Inflammatory macrophage treated with lipopolysaccharide for 1 hour (primary cell): ENCODE measurements around the gene FAF2.
"Not testable (repeated sequence)": the region's sequence is repeated elsewhere in the genome, so short reads cannot be mapped to it uniquely, and the experiment has no call there.

ENCODE experiments used
- DNase-seq, 2 donors: peaks; one replicate each; pipeline ENCODE4 v3.0.0-alpha.2; 2020 to 2022

FAF2 gene

GRCh38 chr5:176461349-176461748, 13.2 kb downstream of the FAF2 start:
- no peak for DNase-seq

- no peak for DNase-seq
These were observed 15.1 kb downstream of the FAF2 start for GRCh38 chr5:176463113-176463764.

GRCh38 chr5:176466245-176466871, 18.2 kb downstream of the FAF2 start:
- peak; percentile 60 to 81 for DNase-seq

GRCh38 chr5:176469296-176469695, 21.1 kb downstream of the FAF2 start:
- no peak for DNase-seq

GRCh38 chr5:176470539-176470938, 22.4 kb downstream of the FAF2 start:
- no peak for DNase-seq

GRCh38 chr5:176471098-176471497, 22.9 kb downstream of the FAF2 start:
- no peak for DNase-seq

- no peak for DNase-seq
These were observed 25.3 kb downstream of the FAF2 start for GRCh38 chr5:176473335-176474006.

GRCh38 chr5:176474476-176474875, 26.3 kb downstream of the FAF2 start:
- DNase-seq, result no peak

- no peak for DNase-seq
These were observed 33.5 kb downstream of the FAF2 start for GRCh38 chr5:176481711-176482110.

- no peak for DNase-seq
These were observed 37.0 kb downstream of the FAF2 start for GRCh38 chr5:176485176-176485575.

GRCh38 chr5:176486189-176486757, 38.1 kb downstream of the FAF2 start:
- no peak for DNase-seq

- not testable (repeated sequence) for DNase-seq
These were observed 39.0 kb downstream of the FAF2 start for GRCh38 chr5:176487160-176487559.

- no peak for DNase-seq
These were observed 40.9 kb downstream of the FAF2 start for GRCh38 chr5:176489077-176489476.

- no peak for DNase-seq
These were observed 42.1 kb downstream of the FAF2 start for GRCh38 chr5:176490301-176490700.

GRCh38 chr5:176491101-176491502, 42.9 kb downstream of the FAF2 start:
- no peak for DNase-seq

- DNase-seq, result no peak
These were observed 43.7 kb downstream of the FAF2 start for GRCh38 chr5:176491901-176492300.

- DNase-seq, result no peak
These were observed 44.2 kb downstream of the FAF2 start for GRCh38 chr5:176492431-176492830.

- no peak for DNase-seq
These were observed 49.7 kb downstream of the FAF2 start for GRCh38 chr5:176497852-176498251.

- no peak for DNase-seq
These were observed 51.1 kb downstream of the FAF2 start for GRCh38 chr5:176499273-176499672.

GRCh38 chr5:176500511-176500910, 52.3 kb downstream of the FAF2 start:
- no peak for DNase-seq

- DNase-seq, result no peak
These were observed 53.1 kb downstream of the FAF2 start for GRCh38 chr5:176501333-176501732.

- DNase-seq, result no peak
These were observed 55.3 kb downstream of the FAF2 start for GRCh38 chr5:176503496-176503895.

- no peak for DNase-seq
These were observed 59.7 kb downstream of the FAF2 start for GRCh38 chr5:176507911-176508310.

GRCh38 chr5:176508603-176509002, 60.4 kb downstream of the FAF2 start:
- DNase-seq, result no peak
